Panc1 (cell line): ENCODE results near the gene ZFYVE16.
"Not testable (repeated sequence)": the region's sequence is repeated elsewhere in the genome, so short reads cannot be mapped to it uniquely, and the experiment has no call there.

Experiments used
- POLR2AphosphoS5 ChIP-seq: IDR thresholded peaks from 2 replicates; pipeline ENCODE4 v1.6.1; 2012; ENCODE audit warnings: mild to moderate bottlenecking, low read depth, low read length, moderate library complexity
- TF ChIP-seq, protein P1 (sequence below): fragments of 450-650 bp; IDR thresholded peaks from 2 replicates; pipeline ENCODE4 v1.5.1; 2017; ENCODE audit warnings: mild to moderate bottlenecking
- TF ChIP-seq, protein P2 (sequence below), 2 experiments: IDR thresholded peaks; 2 replicates each; pipeline ENCODE4 v1.6.1; 2011 to 2012; ENCODE audit warnings: low read depth in 2 of 2, control low read depth in 1 of 2, low read length in 1 of 2, mild to moderate bottlenecking in 1 of 2, moderate library complexity in 1 of 2; ENCODE audit not compliant: insufficient read depth in 1 of 2

DNA sequence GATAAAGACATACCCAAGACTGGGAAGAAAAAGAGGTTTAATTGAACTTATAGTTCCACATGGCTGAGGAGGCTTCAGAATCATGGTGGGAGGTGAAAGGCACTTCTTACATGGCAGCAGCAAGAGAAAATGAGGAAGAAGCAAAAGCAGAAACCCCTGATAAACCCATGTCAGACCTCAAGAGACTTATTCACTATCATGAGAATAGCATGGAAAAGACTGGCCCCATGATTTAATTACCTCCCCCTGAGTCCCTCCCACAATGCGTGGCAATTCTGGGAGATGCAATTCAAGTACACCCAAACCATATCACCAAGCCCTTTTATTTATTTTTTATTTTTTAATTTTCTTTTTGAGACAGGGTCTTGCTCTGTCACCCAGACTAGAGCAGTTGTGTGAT, 7.5 kb upstream of the ZFYVE16 start:
- TF ChIP-seq, protein P1, sequence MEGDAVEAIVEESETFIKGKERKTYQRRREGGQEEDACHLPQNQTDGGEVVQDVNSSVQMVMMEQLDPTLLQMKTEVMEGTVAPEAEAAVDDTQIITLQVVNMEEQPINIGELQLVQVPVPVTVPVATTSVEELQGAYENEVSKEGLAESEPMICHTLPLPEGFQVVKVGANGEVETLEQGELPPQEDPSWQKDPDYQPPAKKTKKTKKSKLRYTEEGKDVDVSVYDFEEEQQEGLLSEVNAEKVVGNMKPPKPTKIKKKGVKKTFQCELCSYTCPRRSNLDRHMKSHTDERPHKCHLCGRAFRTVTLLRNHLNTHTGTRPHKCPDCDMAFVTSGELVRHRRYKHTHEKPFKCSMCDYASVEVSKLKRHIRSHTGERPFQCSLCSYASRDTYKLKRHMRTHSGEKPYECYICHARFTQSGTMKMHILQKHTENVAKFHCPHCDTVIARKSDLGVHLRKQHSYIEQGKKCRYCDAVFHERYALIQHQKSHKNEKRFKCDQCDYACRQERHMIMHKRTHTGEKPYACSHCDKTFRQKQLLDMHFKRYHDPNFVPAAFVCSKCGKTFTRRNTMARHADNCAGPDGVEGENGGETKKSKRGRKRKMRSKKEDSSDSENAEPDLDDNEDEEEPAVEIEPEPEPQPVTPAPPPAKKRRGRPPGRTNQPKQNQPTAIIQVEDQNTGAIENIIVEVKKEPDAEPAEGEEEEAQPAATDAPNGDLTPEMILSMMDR, result not testable (repeated sequence)
- not testable (repeated sequence) for TF ChIP-seq POLR2AphosphoS5
- TF ChIP-seq, protein P2, sequence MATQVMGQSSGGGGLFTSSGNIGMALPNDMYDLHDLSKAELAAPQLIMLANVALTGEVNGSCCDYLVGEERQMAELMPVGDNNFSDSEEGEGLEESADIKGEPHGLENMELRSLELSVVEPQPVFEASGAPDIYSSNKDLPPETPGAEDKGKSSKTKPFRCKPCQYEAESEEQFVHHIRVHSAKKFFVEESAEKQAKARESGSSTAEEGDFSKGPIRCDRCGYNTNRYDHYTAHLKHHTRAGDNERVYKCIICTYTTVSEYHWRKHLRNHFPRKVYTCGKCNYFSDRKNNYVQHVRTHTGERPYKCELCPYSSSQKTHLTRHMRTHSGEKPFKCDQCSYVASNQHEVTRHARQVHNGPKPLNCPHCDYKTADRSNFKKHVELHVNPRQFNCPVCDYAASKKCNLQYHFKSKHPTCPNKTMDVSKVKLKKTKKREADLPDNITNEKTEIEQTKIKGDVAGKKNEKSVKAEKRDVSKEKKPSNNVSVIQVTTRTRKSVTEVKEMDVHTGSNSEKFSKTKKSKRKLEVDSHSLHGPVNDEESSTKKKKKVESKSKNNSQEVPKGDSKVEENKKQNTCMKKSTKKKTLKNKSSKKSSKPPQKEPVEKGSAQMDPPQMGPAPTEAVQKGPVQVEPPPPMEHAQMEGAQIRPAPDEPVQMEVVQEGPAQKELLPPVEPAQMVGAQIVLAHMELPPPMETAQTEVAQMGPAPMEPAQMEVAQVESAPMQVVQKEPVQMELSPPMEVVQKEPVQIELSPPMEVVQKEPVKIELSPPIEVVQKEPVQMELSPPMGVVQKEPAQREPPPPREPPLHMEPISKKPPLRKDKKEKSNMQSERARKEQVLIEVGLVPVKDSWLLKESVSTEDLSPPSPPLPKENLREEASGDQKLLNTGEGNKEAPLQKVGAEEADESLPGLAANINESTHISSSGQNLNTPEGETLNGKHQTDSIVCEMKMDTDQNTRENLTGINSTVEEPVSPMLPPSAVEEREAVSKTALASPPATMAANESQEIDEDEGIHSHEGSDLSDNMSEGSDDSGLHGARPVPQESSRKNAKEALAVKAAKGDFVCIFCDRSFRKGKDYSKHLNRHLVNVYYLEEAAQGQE (IDR thresholded peaks at IDR 0.05; ENCODE audit: insufficient read depth in 1 of 2, low read depth in 2 of 2, low read length in 1 of 2), result not testable (repeated sequence)
